Astrocyte (in vitro differentiated cells and primary cell): ENCODE data around the gene PPFIA1. TPM values are rescaled to one million over a fixed set of nuclear protein-coding genes. Genes with fewer than 3 reads are reported as not detected.

Experiments
- DNase-seq: peaks from one replicate; pipeline ENCODE4 v3.0.0-alpha.2; 2010; ENCODE audit warnings: low read depth
- FAIRE-seq: peaks from 2 replicates; lab custom pipeline; 2011; peaks lifted over from hg19 to GRCh38; lab: Jason Lieb, UNC
- H2AFZ ChIP-seq: 2 replicates; pipeline ENCODE4 v1.6.0; 2012; ENCODE audit warnings: low read depth, low read length, inconsistent platforms
- H3K27ac ChIP-seq: 2 replicates; pipeline ENCODE4 v1.5.1; 2011; ENCODE audit warnings: low read depth, low read length, inconsistent platforms
- H3K27me3 ChIP-seq: 2 replicates; pipeline ENCODE4 v1.6.0; 2011; ENCODE audit warnings: low read length, inconsistent platforms; ENCODE audit not compliant: insufficient read depth
- H3K36me3 ChIP-seq: 2 replicates; pipeline ENCODE4 v1.5.1; 2011; ENCODE audit warnings: low read length, inconsistent platforms; ENCODE audit not compliant: insufficient read depth
- H3K4me1 ChIP-seq: 2 replicates; pipeline ENCODE4 v1.5.1; 2011; ENCODE audit warnings: low read length, inconsistent platforms; ENCODE audit not compliant: insufficient read depth
- H3K4me2 ChIP-seq: 2 replicates; pipeline ENCODE4 v1.6.0; 2012; ENCODE audit warnings: low read length, inconsistent platforms
- H3K4me3 ChIP-seq: 2 replicates; pipeline ENCODE4 v1.5.1; 2011; ENCODE audit warnings: low read depth, mild to moderate bottlenecking, low read length, inconsistent platforms; ENCODE audit not compliant: insufficient read depth
- H3K79me2 ChIP-seq: 2 replicates; pipeline ENCODE4 v1.6.0; 2012; ENCODE audit warnings: mild to moderate bottlenecking, low read length, inconsistent platforms; ENCODE audit not compliant: insufficient read depth
- H3K9ac ChIP-seq: 2 replicates; pipeline ENCODE4 v1.6.0; 2012; ENCODE audit warnings: mild to moderate bottlenecking, low read length, inconsistent platforms
- H3K9me3 ChIP-seq: 2 replicates; pipeline ENCODE4 v1.5.1; 2012; ENCODE audit warnings: low read depth, mild to moderate bottlenecking, low read length, inconsistent platforms; ENCODE audit not compliant: insufficient read depth
- H4K20me1 ChIP-seq: 2 replicates; pipeline ENCODE4 v1.6.0; 2012; ENCODE audit warnings: low read length, inconsistent platforms; ENCODE audit not compliant: insufficient read depth
- H3K27ac Mint-ChIP-seq: one replicate; pipeline ENCODE4 v1.8.0; 2021; ENCODE audit warnings: mild to moderate bottlenecking, mixed read lengths; ENCODE audit not compliant: unreplicated experiment
- H3K27me3 Mint-ChIP-seq: one replicate; pipeline ENCODE4 v1.8.0; 2021; ENCODE audit warnings: low read depth, mixed read lengths; ENCODE audit not compliant: unreplicated experiment
- H3K36me3 Mint-ChIP-seq: one replicate; pipeline ENCODE4 v1.8.0; 2021; ENCODE audit warnings: low read depth, mixed read lengths; ENCODE audit not compliant: unreplicated experiment
- H3K4me1 Mint-ChIP-seq: one replicate; pipeline ENCODE4 v1.8.0; 2021; ENCODE audit warnings: low read depth, mixed read lengths; ENCODE audit not compliant: unreplicated experiment
- H3K4me3 Mint-ChIP-seq: one replicate; pipeline ENCODE4 v1.8.0; 2021; ENCODE audit warnings: mild to moderate bottlenecking, moderate library complexity, mixed read lengths; ENCODE audit not compliant: unreplicated experiment
- H3K9me3 Mint-ChIP-seq: one replicate; pipeline ENCODE4 v1.8.0; 2021; ENCODE audit warnings: mild to moderate bottlenecking, mixed read lengths; ENCODE audit not compliant: unreplicated experiment
- CTCF ChIP-seq: IDR thresholded peaks from 2 replicates; pipeline ENCODE4 v1.5.1; 2011; ENCODE audit warnings: low read depth, mild to moderate bottlenecking, inconsistent platforms, low read length, moderate library complexity; ENCODE audit not compliant: insufficient read depth
- EZH2 ChIP-seq: IDR thresholded peaks from 2 replicates; pipeline ENCODE4 v1.6.1; 2012; ENCODE audit warnings: mild to moderate bottlenecking, low read length, inconsistent platforms; ENCODE audit not compliant: insufficient read depth
- total RNA-seq: library from RNA; stranded (reverse); gene quantifications from 2 replicates; pipeline ENCODE4 v1.2.1, GENCODE V29; 2021

Gene PPFIA1
- total RNA-seq, 1 donor from 2014 or later: 54.7 TPM

- Mint-ChIP-seq H3K9me3 (no peaks in the 10 kb centered on the region), H3K27me3 (no peaks in the 10 kb centered on the region), H3K36me3 (peaks cover 36% of the 10 kb centered on the region), H3K4me1 (peaks cover 19% of the 10 kb centered on the region), H3K4me3 (no peak overlapping the region), H3K27ac (peak overlapping the region; percentile 84)
- H4K20me1 ChIP-seq: peaks cover 75% of the 10 kb centered on the region
- peak overlapping the region; percentile 49 for H3K9ac ChIP-seq
- H3K27me3 ChIP-seq: no peaks in the 10 kb centered on the region
- DNase-seq (no peak), FAIRE-seq (no peak)
- H3K4me2 ChIP-seq: no peak overlapping the region
- H3K36me3 ChIP-seq: peaks cover 71% of the 10 kb centered on the region
- peaks cover 43% of the 10 kb centered on the region for H3K79me2 ChIP-seq
- no peaks in the 10 kb centered on the region for H3K9me3 ChIP-seq
- TF ChIP-seq EZH2: no peak
- no peak for TF ChIP-seq CTCF
- no peak overlapping the region for H2AFZ ChIP-seq
- no peak overlapping the region for H3K4me3 ChIP-seq
- H3K27ac ChIP-seq: peak overlapping the region; percentile 73
- peaks cover 19% of the 10 kb centered on the region for H3K4me1 ChIP-seq
Observed at GRCh38 chr11:70414341-70415100, 144.0 kb downstream of the PPFIA1 start.

- peak overlapping the region; percentile 84 for H3K27ac Mint-ChIP-seq
- FAIRE-seq: no peak
- peaks cover 25% of the 10 kb centered on the region for H3K4me1 Mint-ChIP-seq
- no peak overlapping the region for H3K4me3 Mint-ChIP-seq
- peak overlapping the region; percentile 20 for H3K4me2 ChIP-seq
- peaks cover 72% of the 10 kb centered on the region for H4K20me1 ChIP-seq
- no peaks in the 10 kb centered on the region for H3K9me3 Mint-ChIP-seq
- peak; percentile 89 for DNase-seq
- H3K9ac ChIP-seq: peak overlapping the region; percentile 60
- H3K4me3 ChIP-seq: no peak overlapping the region
- peaks cover 69% of the 10 kb centered on the region for H3K36me3 ChIP-seq
- TF ChIP-seq EZH2 (no peak), CTCF (peak; percentile 65)
- H3K27ac ChIP-seq: peak overlapping the region; percentile 73
- peaks cover 43% of the 10 kb centered on the region for H3K79me2 ChIP-seq
- H3K27me3 ChIP-seq: no peaks in the 10 kb centered on the region
- H2AFZ ChIP-seq: no peak overlapping the region
- peaks cover 43% of the 10 kb centered on the region for H3K36me3 Mint-ChIP-seq
- no peaks in the 10 kb centered on the region for H3K27me3 Mint-ChIP-seq
- H3K4me1 ChIP-seq: peaks cover 25% of the 10 kb centered on the region
- H3K9me3 ChIP-seq: no peaks in the 10 kb centered on the region
Observed at GRCh38 chr11:70415191-70415590, 144.7 kb downstream of the PPFIA1 start.
